OCI-LY3 (cell line): Measurements from ENCODE around the gene ACOXL.

ENCODE experiments used
- CTCF ChIP-seq: fragments of 200-600, 300-600 bp; sonication (generic); IDR thresholded peaks from 2 replicates; pipeline ENCODE4 v1.5.1; 2014; ENCODE audit warnings: antibody characterized with exemption, low read length, low read depth
- EZH2phosphoT487 ChIP-seq: fragments of 200-600 bp; shearing (Covaris generic); IDR thresholded peaks from 2 replicates; pipeline ENCODE4 v1.6.1; 2018; ENCODE audit warnings: antibody characterized with exemption, mixed run types, low read depth

- TF ChIP-seq CTCF (no peak), EZH2phosphoT487 (no peak)
Measured at GRCh38 chr2:110873597-110874452, 141.5 kb downstream of the ACOXL start.
